Activated CD8-positive, alpha-beta memory T cell treated with anti-CD3 and anti-CD28 coated beads, Interleukin-2, amount 50 U/mL, for 1 hour (primary cell): ENCODE results near the gene PHF12.

Source experiments
- DNase-seq: peaks from one replicate; pipeline ENCODE4 v3.0.0-alpha.2; 2020; ENCODE audit errors: extremely low read depth

Gene PHF12

GRCh38 chr17:28975646-28976045 is 24.3 kb upstream of the PHF12 start:
- DNase-seq, result no peak

DNA sequence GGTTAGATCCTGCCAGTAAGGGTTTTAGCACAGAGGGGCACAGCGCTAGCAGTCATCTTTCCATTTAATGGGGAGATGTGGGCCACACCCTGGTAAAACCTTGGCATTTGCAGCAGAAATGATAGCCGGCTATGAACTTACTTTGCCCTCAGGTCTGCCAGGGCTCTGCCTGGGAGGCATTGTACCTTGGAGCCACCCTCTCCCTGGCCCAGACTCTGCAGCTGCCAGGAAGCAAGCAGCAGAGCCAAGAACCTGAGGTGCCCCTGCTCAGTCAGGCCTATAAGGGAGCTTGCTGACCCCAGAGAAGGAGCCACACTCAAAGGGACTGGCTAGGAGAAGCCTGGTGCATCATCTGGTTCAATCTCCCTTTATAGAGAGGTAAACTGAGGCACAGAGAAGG is 23.7 kb upstream of the PHF12 start:
- no peak for DNase-seq

GRCh38 chr17:28974451-28974850 is 23.1 kb upstream of the PHF12 start:
- DNase-seq, result no peak

DNA sequence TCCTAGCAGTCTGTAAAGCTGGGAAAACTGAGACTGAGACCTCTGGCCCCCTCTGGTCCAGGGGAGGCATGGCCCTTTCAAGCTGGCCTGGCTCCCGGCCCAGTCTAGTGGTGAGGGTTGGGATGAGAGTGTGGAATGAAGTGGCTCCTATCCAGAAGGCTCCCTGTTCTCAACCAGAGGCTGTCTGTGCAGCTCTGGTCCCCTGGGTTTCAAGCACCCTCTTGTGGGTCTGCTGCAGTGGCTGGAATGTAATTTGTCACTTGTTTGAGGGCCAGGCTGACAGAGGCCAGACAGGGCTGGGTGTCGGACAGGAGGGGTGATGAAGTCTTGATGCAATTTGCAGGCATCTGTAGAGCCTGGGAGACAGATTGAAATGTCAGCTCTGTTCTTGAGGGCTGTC is 22.1 kb upstream of the PHF12 start:
- no peak for DNase-seq

DNA sequence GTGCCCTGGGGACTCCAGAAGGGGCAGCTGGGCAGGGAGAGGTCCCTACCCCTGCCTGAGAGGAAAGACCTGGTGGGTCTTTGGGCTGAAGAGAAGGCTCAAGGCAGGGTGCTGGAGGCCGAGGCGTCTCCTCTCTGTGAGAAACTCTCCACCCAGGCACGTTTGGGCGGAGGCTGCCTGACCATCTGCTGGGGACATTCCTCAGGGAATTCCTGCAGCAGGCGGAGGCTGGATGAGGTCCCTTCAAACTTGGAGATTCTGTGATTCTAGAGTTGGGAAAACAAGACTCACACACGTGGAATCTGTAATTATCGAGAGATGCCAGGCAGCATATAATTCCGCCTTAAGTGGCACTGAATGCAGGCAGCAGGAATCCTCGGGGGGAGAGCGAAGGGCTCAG is 21.1 kb upstream of the PHF12 start:
- no peak for DNase-seq

- no peak for DNase-seq
Observed at GRCh38 chr17:28970879-28971278, 19.6 kb upstream of the PHF12 start.

GRCh38 chr17:28969706-28970393 is 18.5 kb upstream of the PHF12 start:
- DNase-seq, result no peak

DNA sequence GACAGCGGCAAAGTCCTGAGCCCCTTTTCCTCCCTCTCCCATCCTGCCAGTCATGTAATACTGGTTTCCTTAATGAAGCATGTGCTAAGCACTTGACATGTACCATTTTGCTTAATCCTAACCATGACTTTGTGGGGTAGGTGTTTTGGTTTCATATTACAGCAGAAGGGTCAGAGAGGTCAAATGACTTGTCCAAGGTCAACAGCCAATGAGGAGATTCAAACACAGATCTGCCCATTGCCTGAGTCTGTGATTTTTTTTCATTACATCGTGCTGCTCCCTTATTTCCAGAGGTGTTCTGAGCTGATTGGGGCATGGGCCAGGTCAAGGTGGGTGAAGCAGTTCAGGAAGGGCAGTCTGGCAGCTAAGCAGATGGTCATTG is 17.6 kb upstream of the PHF12 start:
- no peak for DNase-seq

DNA sequence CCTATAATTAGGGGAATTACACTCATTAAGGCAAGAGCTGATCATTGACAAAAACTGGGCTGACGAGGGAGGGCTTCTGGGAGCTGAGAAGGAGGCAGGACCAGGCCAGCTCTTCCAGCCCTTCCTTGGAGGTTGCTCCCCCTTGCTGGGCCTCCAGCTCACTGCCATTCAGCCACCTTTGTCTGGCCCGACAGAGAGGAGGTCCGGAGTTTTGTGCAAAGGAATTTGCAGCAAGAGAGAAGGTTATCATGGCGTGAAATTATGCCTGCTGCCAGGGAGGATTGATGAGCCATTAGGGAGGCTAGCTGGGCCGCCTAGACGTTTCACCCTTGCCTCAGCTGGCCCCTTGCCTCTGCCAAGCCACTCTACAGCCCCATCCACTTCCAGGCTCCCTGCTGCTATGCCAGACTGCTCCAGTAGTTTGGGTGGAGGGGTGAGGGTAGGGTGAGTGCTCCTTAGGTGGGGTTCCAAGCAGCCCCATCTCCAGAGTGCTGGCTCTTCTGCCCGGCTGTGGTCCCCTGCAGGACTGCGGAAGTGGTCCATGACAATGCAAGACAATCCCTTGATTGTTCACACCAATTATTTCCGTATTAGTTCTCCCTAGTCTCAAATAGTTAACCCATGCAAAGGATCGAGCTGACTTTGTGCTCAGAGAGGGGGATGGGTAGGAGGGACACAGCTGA is 17.1 kb upstream of the PHF12 start:
- no peak for DNase-seq

DNA sequence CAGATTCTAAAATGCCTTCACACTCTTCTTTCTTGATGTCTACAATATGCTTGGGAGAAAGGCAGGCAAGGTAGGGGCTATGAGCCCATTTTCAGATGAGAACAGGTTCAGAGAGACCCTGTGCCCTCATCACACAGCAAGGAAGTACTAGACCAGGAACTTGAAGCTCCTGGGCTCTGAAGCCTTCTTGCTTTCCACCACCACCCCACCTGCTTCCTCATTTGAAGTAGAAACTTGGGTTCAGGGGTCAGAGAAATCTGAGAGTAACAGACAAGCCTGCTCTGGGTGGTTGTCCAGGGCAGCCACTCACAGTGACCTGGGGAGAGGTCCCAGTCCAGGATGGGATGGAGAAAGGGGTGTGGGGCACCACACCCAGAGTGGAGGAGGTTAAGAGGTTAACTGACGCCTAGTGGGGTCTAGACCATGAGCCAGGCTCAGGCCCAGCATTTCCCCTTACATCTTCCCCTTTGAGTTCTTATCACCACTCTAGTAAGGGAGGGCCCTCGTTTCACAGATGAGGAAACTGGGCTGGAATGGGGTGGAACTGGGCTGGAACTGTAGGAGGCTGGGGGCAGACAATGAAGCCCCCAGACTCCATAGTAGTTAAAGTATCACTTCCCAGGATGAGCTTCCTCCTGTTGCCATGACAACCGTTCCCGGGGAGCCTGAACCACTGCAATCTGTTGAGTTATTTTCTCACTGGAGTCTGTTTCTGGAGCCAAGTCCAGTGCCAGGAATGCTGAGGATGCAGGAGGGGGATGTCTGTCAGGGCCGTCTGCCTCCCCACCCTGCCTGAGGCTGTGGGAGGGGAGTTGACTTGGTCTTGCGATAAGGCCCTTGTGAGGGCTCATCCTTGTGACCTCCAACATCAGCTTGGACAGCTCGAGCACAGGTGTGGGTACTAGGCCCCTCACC is 16.2 kb upstream of the PHF12 start:
- no peak for DNase-seq

DNA sequence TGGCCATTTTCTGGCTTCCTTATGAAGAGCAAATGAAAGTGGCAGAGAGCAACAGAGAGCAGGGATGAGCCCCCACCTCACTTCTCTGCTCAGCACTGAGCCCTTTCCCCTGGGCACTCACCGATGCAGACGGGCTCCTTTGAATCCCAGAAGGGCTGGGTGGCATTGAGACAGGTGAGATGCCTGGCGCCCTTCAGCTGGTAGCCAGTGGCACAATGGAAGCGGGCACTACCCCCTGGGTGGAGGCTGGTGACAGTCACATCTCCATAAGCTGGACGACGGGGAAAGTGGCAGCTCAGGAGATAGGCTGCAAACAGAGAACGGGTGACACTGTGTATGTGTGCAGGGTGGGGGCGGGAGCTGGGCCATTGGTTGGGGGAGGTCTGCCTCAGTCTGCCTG is 12.5 kb upstream of the PHF12 start:
- DNase-seq, result no peak

- no peak for DNase-seq
Observed at GRCh38 chr17:28963055-28963611, 11.8 kb upstream of the PHF12 start.

DNA sequence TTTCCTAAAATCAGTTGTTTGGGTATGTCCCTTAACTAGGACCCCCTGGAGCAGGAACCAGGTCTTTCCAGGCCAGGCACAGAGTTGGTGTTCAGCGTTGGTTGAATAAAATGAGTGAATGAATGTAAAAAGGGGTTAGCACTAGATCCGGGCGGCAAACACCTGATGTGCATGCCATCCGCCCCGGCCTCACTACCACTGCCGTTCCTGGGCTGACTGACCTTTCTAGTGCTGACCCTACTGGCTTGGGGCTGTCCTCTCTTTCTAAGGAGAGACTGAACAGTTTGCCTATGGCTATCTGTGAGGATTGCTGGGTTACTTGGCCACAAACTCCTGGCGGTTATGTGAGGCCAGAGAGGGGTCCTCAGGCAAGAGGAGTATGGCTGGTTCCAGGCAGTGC is 10.1 kb upstream of the PHF12 start:
- DNase-seq, result no peak

DNA sequence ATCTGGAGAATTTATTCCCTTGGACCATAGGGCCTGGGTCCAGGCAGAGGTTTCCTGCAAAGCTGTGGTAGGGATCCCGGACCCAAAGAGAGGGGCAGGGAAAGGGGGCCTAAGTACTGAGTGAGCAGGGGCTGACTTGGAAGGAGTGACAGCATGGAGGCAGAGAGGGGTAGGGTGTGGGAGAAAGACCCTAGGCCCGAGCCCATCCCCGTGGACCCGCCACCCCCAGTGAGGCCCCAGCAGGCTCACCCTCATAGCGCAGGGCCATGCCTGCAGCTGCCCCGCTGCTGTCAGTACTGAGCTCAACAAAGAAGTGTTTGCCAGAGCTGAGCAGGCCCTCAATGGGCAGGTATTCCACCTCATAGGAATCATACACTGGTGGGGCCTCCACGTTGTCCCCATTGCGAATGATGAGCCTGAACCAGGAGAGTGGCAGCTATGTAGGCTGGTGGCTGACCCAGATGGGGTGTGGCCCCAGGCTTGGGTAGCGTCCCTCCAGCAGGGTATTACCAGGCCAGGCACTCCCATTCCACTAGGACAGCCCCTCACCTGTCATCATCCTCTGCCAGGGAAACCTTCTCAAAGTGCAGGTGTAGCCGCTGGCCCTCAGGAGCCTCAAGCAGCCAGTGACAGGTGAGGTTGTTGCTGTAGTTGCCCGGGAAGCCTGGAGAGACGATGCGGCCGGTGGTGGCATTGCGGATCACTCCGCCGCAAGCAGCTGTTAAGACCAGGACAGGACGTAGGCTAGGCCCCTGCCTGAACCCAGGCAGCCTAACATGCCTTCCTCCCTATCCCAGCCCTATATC is 9.1 kb upstream of the PHF12 start:
- DNase-seq, result no peak

GRCh38 chr17:28959471-28959871 is 8.2 kb upstream of the PHF12 start:
- no peak for DNase-seq

DNA sequence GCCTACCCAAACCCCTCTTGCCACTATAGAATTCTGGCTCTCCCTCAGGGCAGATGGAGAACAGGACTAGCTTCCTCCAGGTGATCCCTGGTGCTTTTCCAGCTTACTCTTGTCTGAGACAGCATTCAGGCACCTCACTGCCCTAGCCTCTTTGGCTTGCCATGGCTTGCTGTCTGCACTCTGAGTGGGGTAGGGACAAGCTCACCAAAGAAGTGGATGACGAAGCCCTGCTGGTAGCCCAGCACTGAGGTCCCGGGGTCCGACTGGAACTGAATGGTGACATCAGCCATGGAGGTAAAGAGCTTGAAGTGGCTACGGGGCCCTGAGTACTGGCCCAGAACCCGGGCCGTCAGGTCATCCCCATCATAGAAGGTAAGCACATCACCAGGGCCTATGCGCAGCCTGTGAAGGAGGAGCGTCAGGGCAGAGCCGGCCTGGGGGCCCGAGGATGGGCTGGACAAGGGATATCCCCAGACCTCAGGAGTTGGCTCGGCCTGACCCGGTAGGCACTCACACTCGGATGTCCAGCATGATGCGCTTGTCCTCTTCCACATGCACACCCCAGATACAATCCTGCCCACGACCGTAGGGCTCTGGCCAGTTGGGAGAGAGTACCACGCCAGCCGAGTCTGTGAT is 7.6 kb upstream of the PHF12 start:
- no peak for DNase-seq

DNA sequence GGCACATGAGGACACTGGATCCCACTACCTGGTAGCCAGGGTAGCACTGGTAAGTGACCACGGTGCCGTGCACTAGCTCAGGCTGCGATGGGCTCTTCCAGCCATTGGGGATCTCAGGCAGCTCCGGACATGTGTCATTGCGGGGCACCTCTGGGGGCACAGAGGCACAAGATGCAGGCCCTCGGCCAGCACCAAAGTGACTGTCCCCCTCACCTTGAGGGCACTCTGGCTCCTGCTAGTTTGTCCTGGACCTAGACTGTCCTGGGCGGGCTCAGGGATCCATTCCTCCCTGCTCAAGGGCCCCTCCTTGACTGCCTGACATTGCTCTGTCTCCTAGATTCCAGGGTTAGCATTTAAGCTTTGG is 6.7 kb upstream of the PHF12 start:
- DNase-seq, result no peak

DNA sequence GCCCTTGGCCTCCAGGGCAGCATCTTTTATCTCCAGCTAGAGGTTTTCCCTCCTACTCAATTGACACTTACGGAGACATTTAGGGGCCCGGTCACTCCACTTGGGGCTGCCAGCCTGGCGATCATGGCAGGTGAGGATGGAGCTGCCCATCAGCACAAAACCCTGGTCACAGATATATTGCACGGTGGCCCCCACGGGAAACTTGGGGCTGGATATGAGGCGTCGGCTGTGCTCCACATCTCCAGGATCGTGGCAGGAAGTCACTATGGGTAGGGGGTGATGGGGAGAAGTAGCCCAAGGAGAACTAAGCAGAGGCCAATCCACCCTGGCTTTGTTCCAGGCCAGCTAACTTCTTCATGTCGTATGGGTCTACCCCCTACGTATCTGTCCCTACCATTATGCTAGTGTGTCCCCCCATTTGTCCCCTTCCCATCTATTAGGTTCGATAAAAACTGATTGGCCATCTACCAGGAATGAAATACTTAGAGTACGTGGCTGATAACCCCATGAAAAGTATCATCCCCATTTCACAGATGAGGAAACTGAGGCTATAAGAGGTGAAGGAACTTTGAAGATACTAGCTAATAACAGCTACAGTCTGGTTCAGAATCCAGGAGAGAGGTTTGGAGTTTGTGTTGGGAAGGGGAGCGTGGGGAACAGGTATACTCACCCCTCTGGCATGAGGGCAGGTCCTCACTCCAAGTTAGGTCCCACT is 6.1 kb upstream of the PHF12 start:
- no peak for DNase-seq

- DNase-seq, result no peak
Observed at GRCh38 chr17:28956861-28957260, 5.5 kb upstream of the PHF12 start.

GRCh38 chr17:28956112-28956511 is 4.8 kb upstream of the PHF12 start:
- DNase-seq, result no peak

DNA sequence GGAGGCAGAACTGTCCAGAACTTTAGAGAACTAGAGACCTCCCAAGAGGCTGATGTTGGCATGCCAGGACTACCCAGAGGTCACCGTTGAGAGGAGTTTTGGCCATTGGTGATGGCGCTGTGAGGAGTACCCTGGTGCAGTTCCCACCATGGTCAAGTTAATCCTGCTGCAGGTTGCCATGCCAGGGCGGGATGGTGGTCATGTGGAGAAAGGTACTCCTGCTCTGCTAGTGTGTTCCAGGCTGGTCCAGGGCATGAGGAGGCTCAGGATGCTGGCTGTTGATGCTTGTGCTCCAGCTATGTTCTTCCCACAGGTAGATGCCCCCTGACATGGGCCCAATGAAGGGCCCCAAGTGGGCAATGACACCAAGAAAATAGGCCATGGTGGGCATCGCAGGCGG is 4.1 kb upstream of the PHF12 start:
- no peak for DNase-seq
